Gastrocnemius medialis (tissue), 4 donors: ENCODE results near the gene EXOG.

ENCODE experiments used
- CTCF ChIP-seq, 5 experiments: fragments of 450-650 bp in 3 of 5; fragments of 200-600 bp in 2 of 5; sonication (generic) in 2 of 5; IDR thresholded peaks in 4 of 5; conservative IDR thresholded peaks in 1 of 5; 1 replicate in 4 of 5; 2 replicates in 1 of 5; pipeline ENCODE4 v1.5.1; 2016 to 2019; ENCODE audit warnings: antibody characterized with exemption in 5 of 5, mild to moderate bottlenecking in 3 of 5, moderate library complexity in 3 of 5
- POLR2A ChIP-seq, 2 donors: fragments of 450-650 bp; IDR thresholded peaks; one replicate each; pipeline ENCODE4 v1.6.1; 2017; ENCODE audit warnings: antibody characterized with exemption in 2 of 2, mild to moderate bottlenecking in 2 of 2, moderate library complexity in 2 of 2

DNA sequence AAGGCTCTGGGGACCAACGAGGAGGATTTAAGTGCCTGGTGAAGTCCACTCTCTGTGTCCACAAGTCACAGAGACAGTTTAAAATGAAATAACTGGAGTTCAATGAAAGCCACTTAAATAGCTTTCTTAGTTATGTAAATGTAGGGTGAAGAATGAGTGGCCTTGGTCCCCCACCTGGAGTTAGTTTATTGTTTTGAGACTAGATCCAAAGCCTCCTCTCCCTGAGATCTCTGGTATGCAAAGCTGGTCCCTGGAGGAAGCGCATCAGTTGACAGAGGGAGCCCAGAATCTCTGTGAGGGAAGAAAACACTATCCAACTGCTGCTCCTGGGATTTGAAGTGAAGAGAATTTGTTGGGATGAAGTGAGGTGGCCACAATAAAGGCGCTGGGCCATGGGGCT is 40.5 kb downstream of the EXOG start:
- no peak for TF ChIP-seq POLR2A (IDR thresholded peaks at IDR 0.05)
- no peak for TF ChIP-seq CTCF (IDR thresholded peaks at IDR 0.05 in 4 of 5, conservative IDR thresholded peaks at IDR 0.05 in 1 of 5)
